ENCODE results near the gene UVRAG. TPM values are rescaled to one million over a fixed set of nuclear protein-coding genes. Genes with fewer than 3 reads are reported as not detected.

Gene UVRAG
- total and polyA plus RNA-seq, 2 of the 13 experiments (the other 11 are each of a cell fraction or from before 2014, with no cell fraction given): 9.7 to 17.3 TPM

DNA sequence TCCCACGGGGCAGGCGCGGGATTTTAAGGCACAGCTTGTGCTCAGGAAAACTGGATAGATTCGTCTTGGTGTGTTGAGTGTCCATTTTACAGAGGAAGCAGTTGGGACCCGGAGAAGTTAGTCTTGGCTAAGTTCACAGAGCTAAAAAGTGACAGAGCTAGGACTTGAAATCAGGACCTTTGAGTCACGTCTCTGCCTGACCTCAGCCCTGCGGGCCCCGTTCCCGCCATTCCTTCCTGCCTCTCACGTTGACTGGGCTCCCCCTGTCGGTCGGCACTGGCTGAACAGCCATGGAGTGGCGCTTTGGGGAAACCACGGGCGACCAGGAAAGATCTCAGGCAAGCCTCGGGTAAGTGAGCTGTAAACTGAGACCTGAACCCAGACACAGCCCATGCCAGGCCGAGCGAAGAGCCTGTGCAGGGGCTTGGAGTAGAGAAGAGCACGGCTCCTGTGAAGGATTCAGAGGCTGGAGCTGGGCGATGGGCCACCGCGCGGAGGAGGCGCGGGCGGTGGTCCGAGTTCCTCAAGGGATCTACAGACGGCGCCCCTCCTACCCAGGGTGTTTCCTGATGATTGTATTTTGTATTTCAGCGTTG lies 337.2 kb downstream of the UVRAG start (continued):
- TF ChIP-seq, protein P1, sequence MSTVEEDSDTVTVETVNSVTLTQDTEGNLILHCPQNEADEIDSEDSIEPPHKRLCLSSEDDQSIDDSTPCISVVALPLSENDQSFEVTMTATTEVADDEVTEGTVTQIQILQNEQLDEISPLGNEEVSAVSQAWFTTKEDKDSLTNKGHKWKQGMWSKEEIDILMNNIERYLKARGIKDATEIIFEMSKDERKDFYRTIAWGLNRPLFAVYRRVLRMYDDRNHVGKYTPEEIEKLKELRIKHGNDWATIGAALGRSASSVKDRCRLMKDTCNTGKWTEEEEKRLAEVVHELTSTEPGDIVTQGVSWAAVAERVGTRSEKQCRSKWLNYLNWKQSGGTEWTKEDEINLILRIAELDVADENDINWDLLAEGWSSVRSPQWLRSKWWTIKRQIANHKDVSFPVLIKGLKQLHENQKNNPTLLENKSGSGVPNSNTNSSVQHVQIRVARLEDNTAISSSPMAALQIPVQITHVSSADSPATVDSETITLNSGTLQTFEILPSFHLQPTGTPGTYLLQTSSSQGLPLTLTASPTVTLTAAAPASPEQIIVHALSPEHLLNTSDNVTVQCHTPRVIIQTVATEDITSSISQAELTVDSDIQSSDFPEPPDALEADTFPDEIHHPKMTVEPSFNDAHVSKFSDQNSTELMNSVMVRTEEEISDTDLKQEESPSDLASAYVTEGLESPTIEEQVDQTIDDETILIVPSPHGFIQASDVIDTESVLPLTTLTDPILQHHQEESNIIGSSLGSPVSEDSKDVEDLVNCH (CRISPR knock-in tag; IDR thresholded peaks at IDR 0.05): no peak
- TF ChIP-seq FOXA1 (IDR thresholded peaks at IDR 0.05) (no peak), FOXA1 (CRISPR knock-in tag; IDR thresholded peaks at IDR 0.05) (no peak), KLF9 (CRISPR knock-in tag; IDR thresholded peaks at IDR 0.05; ENCODE audit: low read depth) (no peak), ZIK1 (CRISPR knock-in tag; IDR thresholded peaks at IDR 0.05; ENCODE audit: borderline replicate concordance, low read depth) (0 out of 2 replicates have a peak, but pooled peaks have one; percentile 46), ZNF225 (CRISPR knock-in tag; IDR thresholded peaks at IDR 0.05) (0 out of 2 replicates have a peak, but pooled peaks have one; percentile 47), NONO (IDR thresholded peaks at IDR 0.05) (no peak), NONO (CRISPR knock-in tag; conservative IDR thresholded peaks at IDR 0.05) (0 out of 2 replicates have a peak, but pooled peaks have one; percentile 15)
- TF ChIP-seq, protein P2, sequence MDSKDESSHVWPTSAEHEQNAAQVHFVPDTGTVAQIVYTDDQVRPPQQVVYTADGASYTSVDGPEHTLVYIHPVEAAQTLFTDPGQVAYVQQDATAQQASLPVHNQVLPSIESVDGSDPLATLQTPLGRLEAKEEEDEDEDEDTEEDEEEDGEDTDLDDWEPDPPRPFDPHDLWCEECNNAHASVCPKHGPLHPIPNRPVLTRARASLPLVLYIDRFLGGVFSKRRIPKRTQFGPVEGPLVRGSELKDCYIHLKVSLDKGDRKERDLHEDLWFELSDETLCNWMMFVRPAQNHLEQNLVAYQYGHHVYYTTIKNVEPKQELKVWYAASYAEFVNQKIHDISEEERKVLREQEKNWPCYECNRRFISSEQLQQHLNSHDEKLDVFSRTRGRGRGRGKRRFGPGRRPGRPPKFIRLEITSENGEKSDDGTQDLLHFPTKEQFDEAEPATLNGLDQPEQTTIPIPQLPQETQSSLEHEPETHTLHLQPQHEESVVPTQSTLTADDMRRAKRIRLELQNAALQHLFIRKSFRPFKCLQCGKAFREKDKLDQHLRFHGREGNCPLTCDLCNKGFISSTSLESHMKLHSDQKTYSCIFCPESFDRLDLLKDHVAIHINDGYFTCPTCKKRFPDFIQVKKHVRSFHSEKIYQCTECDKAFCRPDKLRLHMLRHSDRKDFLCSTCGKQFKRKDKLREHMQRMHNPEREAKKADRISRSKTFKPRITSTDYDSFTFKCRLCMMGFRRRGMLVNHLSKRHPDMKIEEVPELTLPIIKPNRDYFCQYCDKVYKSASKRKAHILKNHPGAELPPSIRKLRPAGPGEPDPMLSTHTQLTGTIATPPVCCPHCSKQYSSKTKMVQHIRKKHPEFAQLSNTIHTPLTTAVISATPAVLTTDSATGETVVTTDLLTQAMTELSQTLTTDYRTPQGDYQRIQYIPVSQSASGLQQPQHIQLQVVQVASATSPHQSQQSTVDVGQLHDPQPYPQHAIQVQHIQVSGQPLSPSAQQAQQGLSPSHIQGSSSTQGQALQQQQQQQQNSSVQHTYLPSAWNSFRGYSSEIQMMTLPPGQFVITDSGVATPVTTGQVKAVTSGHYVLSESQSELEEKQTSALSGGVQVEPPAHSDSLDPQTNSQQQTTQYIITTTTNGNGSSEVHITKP (CRISPR knock-in tag; IDR thresholded peaks at IDR 0.05; ENCODE audit: low read depth): peak; percentile 30; the same call in 1 of the 2 replicates
- TF ChIP-seq, protein P3, sequence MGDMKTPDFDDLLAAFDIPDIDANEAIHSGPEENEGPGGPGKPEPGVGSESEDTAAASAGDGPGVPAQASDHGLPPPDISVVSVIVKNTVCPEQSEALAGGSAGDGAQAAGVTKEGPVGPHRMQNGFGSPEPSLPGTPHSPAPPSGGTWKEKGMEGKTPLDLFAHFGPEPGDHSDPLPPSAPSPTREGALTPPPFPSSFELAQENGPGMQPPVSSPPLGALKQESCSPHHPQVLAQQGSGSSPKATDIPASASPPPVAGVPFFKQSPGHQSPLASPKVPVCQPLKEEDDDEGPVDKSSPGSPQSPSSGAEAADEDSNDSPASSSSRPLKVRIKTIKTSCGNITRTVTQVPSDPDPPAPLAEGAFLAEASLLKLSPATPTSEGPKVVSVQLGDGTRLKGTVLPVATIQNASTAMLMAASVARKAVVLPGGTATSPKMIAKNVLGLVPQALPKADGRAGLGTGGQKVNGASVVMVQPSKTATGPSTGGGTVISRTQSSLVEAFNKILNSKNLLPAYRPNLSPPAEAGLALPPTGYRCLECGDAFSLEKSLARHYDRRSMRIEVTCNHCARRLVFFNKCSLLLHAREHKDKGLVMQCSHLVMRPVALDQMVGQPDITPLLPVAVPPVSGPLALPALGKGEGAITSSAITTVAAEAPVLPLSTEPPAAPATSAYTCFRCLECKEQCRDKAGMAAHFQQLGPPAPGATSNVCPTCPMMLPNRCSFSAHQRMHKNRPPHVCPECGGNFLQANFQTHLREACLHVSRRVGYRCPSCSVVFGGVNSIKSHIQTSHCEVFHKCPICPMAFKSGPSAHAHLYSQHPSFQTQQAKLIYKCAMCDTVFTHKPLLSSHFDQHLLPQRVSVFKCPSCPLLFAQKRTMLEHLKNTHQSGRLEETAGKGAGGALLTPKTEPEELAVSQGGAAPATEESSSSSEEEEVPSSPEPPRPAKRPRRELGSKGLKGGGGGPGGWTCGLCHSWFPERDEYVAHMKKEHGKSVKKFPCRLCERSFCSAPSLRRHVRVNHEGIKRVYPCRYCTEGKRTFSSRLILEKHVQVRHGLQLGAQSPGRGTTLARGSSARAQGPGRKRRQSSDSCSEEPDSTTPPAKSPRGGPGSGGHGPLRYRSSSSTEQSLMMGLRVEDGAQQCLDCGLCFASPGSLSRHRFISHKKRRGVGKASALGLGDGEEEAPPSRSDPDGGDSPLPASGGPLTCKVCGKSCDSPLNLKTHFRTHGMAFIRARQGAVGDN (CRISPR knock-in tag; IDR thresholded peaks at IDR 0.05): peak; percentile 84

Measured in HepG2 (cell line).